Ovary (tissue), 10 donors: ENCODE results near the gene NKAPL. TPM values are rescaled to one million over a fixed set of nuclear protein-coding genes. Genes with fewer than 3 reads are reported as not detected.
A peak's percentile ranks its signal among the peaks of the same experiment; 100 is the strongest.

Experiments used
- DNase-seq, 5 donors: peaks; one replicate each; pipeline ENCODE4 v3.0.0-alpha.2; 2019 to 2020
- H3K27ac ChIP-seq, 2 donors: fragments of 200-600 bp; one replicate each; pipeline versions ENCODE4 v1.5.1 to v1.8.0; 2019 to 2022
- H3K27me3 ChIP-seq: fragments of 200-600 bp; one replicate; pipeline ENCODE4 v1.8.0; 2022
- H3K36me3 ChIP-seq: fragments of 200-600 bp; sonication (generic); one replicate; pipeline ENCODE4 v1.5.1; 2019
- H3K4me1 ChIP-seq: one replicate; pipeline ENCODE4 v1.8.1; 2013; ENCODE audit warnings: mild to moderate bottlenecking, moderate library complexity; ENCODE audit not compliant: insufficient read depth
- H3K4me3 ChIP-seq: fragments of 200-600 bp; sonication (generic); one replicate; pipeline ENCODE4 v1.5.1; 2017
- H3K9me3 ChIP-seq, 2 donors: fragments of 200-600 bp in 1 of 2; sonication (generic) in 1 of 2; one replicate each; pipeline versions ENCODE4 v1.5.1 to v1.8.1; 2013 to 2019; ENCODE audit warnings: mild to moderate bottlenecking in 1 of 2, moderate library complexity in 1 of 2
- EP300 ChIP-seq: sonication (generic); formaldehyde crosslinking; IDR thresholded peaks from one replicate; pipeline ENCODE4 v1.6.1; 2017; ENCODE audit warnings: antibody characterized with exemption
- POLR2A ChIP-seq: fragments of 450-650 bp; IDR thresholded peaks from one replicate; pipeline ENCODE4 v1.6.1; 2017; ENCODE audit warnings: antibody characterized with exemption, mild to moderate bottlenecking, moderate library complexity
- WGBS, 3 donors: extraction: QIAGEN DNeasy Blood & Tissue Kit in 1 of 3; methylation state at CpG; one replicate each; pipeline versions ENCODE4 v1.1.5 to v1.1.7; 2013 to 2017; 5-methylcytosine and 5-hydroxymethylcytosine counted together
- intact Hi-C, 4 donors: fragments of 100-400 bp; cut with DNase I; formaldehyde crosslinking; loops; one replicate each; pipeline versions ENCODE4 v1.11.0 to v1.15.1; 2022 to 2023
- long read RNA-seq, 3 donors: library from polyadenylated mRNA in 2 of 3; unstranded in 2 of 3; transcript quantifications; one replicate each; pipeline ENCODE4 v2.0.0 and lab custom pipeline, GENCODE V29; 2021 to 2026
- polyA plus RNA-seq, 2 donors: library from polyadenylated mRNA; stranded (reverse); fragments of 200-250 nt in 1 of 2; fragments of 350-450 nt in 1 of 2; fragmentation: Illumina TruSeq in 1 of 2; extraction: RNeasy Lipid Tissue Mini Kit (QIAGEN cat#74804) in 1 of 2; gene quantifications; one replicate each; pipeline ENCODE4 v1.2.3, GENCODE V29; 2013 to 2014
- total RNA-seq, 7 donors: library from RNA; depleted of rRNA in 2 of 7; stranded (reverse); fragments of >200 nt in 2 of 7; fragmentation: NEBNext Ultra II Directional in 3 of 7; extraction: Animal tissue kit (Norgen Biotek cat#: 25700) in 3 of 7; gene quantifications; one replicate each; pipeline versions ENCODE4 v1.1.0 to v1.2.4, GENCODE V29; 2016 to 2023
- TF ChIP-seq, protein P1 (sequence below), 3 donors: fragments of 450-650 bp in 2 of 3; fragments of 200-600 bp in 1 of 3; IDR thresholded peaks; one replicate each; pipeline versions ENCODE4 v1.5.1 to v1.8.0; 2016 to 2022; ENCODE audit warnings: antibody characterized with exemption in 3 of 3, mild to moderate bottlenecking in 1 of 3
- donor health status: DM: no; HTN: no; CAD: no; lungs with moderate emphysema.
- donor health status: DM: no; HTN: no; CAD: no.
- donor health status: Bipolar disorder and iron deficiency.
- donor health status: DM: yes; HTN: yes; CAD: no.
- donor health status: DM: no; HTN: no; CAD: no.
- donor health status: DM: yes; HTN: yes; CAD: no.

Gene NKAPL
- total RNA-seq: 1 to 10 TPM in 5 of 7 donors, under 1 TPM in 2; 0.34 to 2.4 (median 1.8) TPM
- 1 to 10 TPM; 1.4 to 1.5 TPM for polyA plus RNA-seq
- long read RNA-seq, donor 1, partial matches to known transcripts: 0 of 2 reads
- long read RNA-seq, donor 1, other reads (novel, unspliced or antisense): 0 of 2 reads
- long read RNA-seq, donor 2, partial matches to known transcripts: 0 of 3 reads
- long read RNA-seq, donor 2, other reads (novel, unspliced or antisense): 0 of 3 reads
- long read RNA-seq, donor 3, partial matches to known transcripts: 0 of 1 reads
- long read RNA-seq, donor 3, other reads (novel, unspliced or antisense): 0 of 1 reads

DNA sequence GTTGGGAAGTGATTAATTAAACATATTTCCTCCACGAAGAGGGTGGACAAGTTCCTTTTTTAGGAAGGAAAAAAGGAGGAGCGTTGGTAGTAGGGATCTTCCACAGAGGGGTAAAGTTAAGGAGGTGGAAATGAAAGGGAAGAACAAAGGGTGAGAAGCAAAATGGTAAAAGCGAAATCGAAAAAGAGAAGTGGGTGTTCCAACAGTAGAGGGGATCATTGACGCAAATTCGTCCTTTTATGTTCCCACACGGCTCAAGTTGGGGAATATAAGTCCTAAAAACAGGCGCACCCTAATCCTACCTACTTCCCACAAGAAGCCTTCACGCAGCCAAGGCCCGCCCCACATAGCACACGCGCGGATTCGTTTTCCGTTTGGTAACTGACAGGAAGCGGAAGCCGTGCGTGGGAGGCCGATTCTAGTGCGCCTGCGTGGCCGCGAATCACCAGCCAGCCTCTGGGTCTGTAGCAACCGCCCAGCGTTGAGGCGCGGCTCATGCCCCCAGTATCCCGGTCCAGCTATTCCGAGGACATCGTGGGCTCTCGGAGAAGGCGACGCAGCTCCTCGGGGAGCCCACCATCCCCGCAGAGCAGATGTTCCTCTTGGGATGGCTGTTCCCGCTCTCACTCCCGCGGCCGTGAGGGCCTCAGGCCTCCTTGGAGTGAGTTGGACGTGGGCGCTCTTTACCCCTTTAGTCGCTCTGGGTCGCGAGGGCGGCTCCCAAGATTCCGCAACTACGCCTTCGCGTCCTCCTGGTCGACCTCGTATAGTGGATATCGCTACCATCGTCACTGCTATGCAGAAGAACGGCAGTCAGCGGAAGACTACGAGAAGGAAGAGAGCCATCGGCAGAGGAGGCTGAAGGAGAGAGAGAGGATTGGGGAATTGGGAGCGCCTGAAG is at the start of gene NKAPL:
Gene NKAPL (plus strand): TSS at position 421 of the 901 bp plus-strand sequence. CDS start 75 bp downstream, at position 496.
- peak; percentile 80 to 87 (median 84) for DNase-seq
- Histone ChIP-seq H3K27ac (no peak within 1 kb of the TSS), H3K36me3 (no peaks in the 10 kb centered on the region), H3K4me1 (no peaks in the 10 kb centered on the region), H3K9me3 (no peaks in the 10 kb centered on the region), H3K4me3 (peak within 1 kb of the TSS; percentile 38), H3K27me3 (no peaks in the 10 kb centered on the region)
- intact Hi-C loops: loop anchor here in 2 of 4 donors (10.0 kb wide), 1 partner anchor 96 kb away; no protein-coding TSS in a partner anchor
- TF ChIP-seq POLR2A: no peak
- TF ChIP-seq, protein P1, sequence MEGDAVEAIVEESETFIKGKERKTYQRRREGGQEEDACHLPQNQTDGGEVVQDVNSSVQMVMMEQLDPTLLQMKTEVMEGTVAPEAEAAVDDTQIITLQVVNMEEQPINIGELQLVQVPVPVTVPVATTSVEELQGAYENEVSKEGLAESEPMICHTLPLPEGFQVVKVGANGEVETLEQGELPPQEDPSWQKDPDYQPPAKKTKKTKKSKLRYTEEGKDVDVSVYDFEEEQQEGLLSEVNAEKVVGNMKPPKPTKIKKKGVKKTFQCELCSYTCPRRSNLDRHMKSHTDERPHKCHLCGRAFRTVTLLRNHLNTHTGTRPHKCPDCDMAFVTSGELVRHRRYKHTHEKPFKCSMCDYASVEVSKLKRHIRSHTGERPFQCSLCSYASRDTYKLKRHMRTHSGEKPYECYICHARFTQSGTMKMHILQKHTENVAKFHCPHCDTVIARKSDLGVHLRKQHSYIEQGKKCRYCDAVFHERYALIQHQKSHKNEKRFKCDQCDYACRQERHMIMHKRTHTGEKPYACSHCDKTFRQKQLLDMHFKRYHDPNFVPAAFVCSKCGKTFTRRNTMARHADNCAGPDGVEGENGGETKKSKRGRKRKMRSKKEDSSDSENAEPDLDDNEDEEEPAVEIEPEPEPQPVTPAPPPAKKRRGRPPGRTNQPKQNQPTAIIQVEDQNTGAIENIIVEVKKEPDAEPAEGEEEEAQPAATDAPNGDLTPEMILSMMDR (IDR thresholded peaks at IDR 0.05): no peak
- TF ChIP-seq EP300: no peak
- 18 to 21% (median 19%) methylated on average over 55 to 58 of the region's 58 CpGs for WGBS, 3 donors

GRCh38 chr6:28209753-28210535 is 49.2 kb upstream of the NKAPL start:
- no peaks in the 10 kb centered on the region for H3K4me1 ChIP-seq
- intact Hi-C loops: no loop called here

DNA sequence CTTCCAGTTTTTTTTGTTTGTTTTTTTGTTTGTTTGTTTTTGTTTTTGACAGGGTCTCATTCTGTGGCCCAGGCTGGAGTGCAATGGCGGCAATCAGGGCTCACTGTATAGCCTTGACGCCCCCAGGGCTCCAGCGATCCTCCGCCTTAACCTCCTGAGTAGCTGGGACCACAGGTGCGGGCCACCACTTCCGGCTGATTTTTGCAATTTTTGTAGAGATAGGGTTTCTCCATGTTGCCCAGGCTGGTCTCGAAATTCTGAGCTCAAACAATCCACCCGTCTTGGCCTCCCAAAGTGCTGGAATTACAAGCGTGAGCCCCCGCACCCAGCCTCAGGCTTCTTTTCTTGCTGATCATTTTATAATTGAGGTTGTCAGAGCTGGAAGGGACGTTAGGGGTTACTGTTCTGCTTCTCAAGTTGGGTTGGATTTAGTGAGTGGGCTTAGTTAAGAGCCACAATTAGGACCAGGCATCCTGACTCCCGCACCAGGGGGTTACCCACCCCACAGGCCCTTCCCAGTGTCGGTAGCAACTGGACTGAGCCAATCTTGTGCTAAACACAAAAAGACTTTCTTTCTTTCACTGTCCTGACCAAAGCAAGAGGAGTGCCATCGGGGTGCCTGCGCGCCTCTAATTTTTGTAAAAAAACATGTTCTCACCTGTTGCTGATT is 47.1 kb upstream of the NKAPL start:
- no peaks in the 10 kb centered on the region for H3K9me3 ChIP-seq
- no peaks in the 10 kb centered on the region for H3K36me3 ChIP-seq
- TF ChIP-seq EP300 (no peak), POLR2A (no peak)
- TF ChIP-seq, protein P1 (IDR thresholded peaks at IDR 0.05): no peak
- H3K27me3 ChIP-seq: peaks cover 5% of the 10 kb centered on the region
- peak overlapping the region; percentile 10 for H3K4me3 ChIP-seq
- intact Hi-C loops: no loop called here
- H3K4me1 ChIP-seq: no peaks in the 10 kb centered on the region
- H3K27ac ChIP-seq: no peak overlapping the region
- DNase-seq: no peak
- 6 to 7% (median 6%) methylated on average over 16 of the region's 16 CpGs for WGBS, 3 donors

More at GRCh38 chr6:28209753-28210535, 49.2 kb upstream of the NKAPL start:
- TF ChIP-seq POLR2A (no peak), EP300 (no peak)
- TF ChIP-seq, protein P1 (IDR thresholded peaks at IDR 0.05): no peak
- H3K4me3 ChIP-seq: no peak overlapping the region
- H3K27me3 ChIP-seq: peaks cover 5% of the 10 kb centered on the region
- no peaks in the 10 kb centered on the region for H3K36me3 ChIP-seq
- H3K27ac ChIP-seq: no peak overlapping the region
- DNase-seq: no peak
- WGBS, 3 donors: 52 to 60% (median 56%) methylated on average over 7 of the region's 7 CpGs
- no peaks in the 10 kb centered on the region for H3K9me3 ChIP-seq
